ENCODE data around the gene NAPA.

DNA sequence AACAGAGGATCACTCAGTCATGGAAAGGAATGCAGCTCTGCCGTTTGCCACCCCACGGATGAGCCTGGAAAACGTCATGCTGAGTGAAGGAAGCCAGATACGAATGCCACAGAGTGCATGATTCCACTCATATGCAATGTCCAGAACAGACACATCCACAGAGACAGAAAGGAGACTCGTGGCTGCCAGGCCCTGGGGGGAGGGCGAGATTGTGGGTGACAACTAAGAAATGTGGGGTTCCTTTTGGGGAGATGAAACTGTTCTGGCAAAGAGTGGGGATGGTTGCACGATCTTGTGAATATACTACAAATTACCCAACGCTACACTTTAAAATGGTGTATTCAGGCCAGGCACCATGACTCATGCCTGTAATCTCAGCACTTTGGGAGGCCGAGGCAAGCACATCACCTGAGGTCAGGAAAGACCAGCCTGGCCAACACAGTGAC is 27.2 kb upstream of the NAPA start:
- TF ChIP-seq AHR (CRISPR knock-in tag; IDR thresholded peaks at IDR 0.05) (no peak), ERF (CRISPR knock-in tag; IDR thresholded peaks at IDR 0.05) (no peak)
